ENCODE data around the gene MRNIP. TPM values are rescaled to one million over a fixed set of nuclear protein-coding genes. Genes with fewer than 3 reads are reported as not detected.

Gene MRNIP, protein sequence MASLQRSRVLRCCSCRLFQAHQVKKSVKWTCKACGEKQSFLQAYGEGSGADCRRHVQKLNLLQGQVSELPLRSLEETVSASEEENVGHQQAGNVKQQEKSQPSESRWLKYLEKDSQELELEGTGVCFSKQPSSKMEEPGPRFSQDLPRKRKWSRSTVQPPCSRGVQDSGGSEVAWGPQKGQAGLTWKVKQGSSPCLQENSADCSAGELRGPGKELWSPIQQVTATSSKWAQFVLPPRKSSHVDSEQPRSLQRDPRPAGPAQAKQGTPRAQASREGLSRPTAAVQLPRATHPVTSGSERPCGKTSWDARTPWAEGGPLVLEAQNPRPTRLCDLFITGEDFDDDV
- 12.2 TPM for polyA plus RNA-seq (2013, experiment 1 of 2; ENCODE audit: insufficient read length)
- polyA plus RNA-seq (2013, experiment 2 of 2; ENCODE audit: insufficient read length), result 11.9 TPM

DNA sequence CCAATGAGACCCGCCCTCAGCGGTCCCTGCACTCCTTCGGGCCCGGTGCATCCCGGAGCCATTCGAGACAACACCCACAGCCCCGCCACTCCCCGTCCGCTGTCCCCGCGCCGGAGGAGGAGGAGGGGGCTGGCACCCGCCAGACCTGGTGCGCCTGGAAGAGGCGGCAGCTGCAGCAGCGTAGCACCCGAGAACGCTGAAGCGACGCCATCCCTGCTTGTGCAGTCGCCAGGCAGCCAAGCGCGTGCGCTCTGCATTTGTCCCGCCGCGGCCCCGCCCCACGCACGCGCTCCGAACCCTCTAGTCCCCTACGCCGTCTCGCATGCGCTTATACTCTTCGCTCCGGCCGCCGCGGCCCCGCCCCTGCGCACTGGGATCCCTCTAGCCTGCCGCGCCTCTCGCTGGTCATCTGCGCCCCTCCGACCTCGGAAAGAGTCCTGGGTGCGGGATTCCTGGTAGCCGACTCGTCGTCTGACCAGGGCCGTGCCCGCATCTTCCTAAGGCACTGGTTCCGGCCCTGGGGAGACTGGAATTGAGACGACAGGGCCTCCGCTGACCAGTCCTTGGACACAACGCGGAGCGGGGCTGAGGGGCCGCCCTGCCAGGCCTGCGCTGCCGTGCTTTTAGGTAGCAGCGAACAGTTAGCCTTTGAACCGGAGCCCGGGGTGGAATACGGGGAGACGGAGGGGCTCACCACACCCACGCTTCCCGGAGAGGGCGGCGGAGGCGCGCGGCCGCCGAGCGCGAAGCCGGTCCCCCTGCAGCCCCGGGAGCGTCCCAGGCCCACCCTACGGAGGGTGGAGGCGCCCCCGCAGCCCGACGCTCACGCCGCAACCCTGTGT lies at the start of gene MRNIP:
Gene MRNIP (minus strand): TSS at position 232 of the 842 bp plus-strand sequence. CDS start 21 bp downstream, at position 211.
- peak; percentile 92 for DNase-seq

DNA sequence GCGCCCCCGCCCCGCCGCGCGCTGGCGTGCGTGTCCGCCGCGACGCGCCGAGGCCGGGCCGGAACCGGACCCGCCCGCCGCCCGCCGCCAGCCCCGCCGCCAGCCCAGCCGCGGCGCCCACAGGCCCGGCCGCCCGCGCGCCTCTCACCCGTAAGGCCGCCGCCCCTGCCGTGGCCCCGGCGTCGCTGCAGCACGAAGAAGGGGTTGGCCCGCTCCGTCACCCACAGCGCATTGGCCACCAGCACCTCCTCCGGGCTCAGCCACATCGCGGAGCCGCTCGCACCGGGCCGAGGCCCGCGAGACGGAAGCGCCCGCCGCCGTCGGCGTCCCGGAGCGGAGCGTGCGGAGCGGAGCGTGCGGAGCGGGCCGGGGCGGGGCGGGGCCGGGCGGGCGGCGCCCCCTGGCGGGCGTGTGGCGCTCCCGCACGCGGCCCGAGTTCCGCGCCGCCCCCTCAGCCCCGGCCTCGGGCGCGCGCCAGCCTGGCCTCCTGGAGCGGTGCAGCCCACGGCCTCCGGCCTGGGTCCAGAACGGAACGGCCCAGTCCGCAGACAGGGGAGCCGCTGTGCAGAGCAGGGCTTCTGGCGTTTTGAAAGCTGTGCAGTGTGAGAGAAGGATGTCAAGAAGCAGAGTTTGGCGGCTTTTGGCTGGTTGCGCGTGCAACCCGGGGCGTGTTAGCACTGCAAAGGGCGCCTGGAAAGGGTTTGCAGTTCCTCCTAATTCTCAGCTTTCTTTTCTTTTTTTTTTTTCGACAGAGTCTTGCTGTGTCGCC lies 49.1 kb upstream of the MRNIP start, which contains the start of gene TBC1D9B:
Gene TBC1D9B (minus strand): TSS at position 342 of the 769 bp plus-strand sequence. CDS start 76 bp downstream, at position 266.
- peak; percentile 77 for DNase-seq

DNA sequence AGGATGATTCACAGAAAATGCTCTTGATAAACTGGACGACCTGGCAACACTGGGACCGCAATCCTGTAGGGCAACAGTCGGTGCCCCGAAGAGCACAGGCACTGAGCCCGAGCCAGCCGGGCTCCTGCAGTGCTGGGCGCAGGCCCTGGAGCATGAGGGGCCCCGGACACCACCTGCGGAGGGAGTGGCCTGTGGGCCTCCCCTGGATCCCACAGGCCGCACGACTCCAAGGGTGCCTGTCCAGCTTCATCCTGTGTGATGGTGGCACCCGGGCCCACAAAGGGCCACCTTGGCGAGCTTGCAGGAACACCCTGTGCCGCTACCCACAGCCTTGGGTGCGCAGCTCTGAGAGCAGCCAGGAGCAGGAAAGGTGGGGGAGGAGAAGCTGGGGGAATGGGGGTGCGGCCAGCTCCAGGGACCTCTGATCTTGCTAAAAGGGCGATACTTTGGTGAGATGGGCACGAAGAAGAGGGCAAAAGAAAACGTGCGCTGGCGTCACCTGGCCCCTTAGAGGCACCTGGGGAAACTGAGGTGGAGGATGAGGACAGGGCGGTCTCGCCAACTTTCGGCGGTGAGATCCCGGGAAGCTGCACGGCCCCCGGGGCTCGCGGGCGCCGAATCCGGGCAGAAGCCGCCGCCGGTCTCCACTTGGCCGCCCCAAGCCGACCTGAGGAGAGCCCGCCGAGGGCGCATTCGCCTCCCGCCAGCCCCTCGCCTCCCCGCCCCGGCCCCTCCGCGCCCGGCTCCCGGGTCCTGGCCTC lies 48.4 kb upstream of the MRNIP start:
- DNase-seq, result peak; percentile 7

DNA sequence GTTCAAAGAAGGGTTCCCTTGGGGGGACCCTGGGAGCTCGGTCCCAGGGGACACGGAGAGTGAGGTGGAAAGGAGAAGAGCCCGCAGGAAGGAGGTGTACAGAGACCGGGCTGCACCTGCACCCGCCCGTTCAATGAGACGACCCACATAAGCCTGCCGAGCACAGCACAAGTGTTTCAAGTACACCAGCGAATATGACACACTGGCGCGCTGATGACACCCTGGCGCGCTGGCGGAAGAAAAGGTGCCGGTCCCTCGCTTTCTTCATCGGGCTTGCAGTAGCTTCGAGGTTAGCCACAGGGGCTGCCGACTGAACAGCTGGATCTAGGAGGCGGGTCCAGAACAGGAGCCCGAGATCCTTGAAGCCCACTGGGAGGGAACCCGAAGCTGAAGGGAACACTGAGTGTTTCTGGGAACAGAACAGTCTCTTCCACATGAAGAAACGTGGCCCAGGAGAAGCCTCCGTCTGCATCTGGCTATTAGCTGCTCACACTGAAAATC lies 47.7 kb upstream of the MRNIP start:
- no peak for DNase-seq

DNA sequence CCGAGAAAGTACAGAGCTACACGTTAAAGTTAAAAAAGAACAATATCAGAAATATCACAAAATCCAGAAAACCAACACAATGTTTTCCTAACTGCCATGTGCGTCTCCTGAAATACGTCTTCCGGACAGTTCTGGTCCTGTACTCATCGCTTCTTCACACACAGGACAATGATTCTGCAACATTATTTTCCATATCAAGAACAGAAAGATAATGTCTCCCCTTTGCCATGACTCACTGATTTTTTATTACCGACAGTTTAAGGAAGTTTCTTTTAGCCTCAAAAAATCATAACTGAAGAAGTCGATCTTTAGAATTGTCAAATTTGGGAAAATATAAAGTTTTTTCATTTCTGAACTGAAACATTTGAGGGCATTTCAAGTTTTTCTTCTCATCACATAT lies 46.5 kb upstream of the MRNIP start:
- DNase-seq, result no peak

DNA sequence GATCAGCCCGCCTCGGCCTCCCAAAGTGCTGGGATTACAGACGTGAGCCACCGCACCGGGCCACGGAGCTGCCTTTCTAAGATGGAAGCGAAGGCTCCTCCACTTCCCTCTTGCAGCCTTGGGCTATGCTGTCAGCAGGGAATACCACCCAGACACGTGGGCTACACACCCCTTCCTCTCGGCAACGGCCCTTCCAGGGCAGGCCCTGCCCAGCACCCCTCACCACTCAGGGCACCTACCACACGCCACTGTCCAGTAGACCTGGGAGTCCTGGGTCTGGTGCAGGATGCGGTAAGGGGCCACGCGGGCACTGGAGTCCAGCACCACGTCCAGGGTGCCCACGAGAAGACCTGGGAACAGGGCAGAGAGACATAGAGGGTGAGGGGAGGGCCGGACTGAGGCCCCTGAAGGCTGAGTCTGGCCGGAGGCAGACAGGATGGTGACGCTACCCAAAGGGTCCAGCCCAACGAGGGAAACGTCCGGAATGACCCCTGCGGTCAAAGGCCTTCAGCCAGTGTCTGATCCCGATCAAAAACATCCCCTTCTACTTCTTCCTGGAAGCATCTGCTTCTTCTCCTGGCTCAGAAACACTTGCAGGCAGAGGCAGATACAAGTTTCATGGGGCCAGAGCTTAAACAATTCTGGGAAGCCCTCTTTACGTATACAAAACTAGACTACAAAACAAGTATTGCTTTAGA lies 46.0 kb upstream of the MRNIP start:
- no peak for DNase-seq

DNA sequence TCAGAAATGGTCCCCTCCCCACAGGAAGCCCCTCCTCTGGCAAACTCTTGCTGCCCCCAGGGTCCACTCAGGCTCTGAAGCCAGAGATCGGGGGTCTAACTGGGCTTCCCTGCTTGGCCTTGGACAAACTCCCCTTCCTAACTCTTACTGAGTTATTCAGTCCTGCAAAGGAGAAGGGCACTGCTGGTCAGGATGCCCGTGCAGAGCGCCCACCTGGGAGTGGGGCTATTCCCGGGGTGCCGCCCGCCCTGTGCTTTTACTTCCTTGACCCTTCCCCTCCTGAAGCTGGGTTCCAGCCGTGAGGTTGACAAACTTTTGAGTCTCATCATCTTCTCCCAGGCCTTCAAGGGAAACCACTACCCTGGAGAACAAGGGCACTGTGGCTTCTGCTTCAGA lies 44.1 kb upstream of the MRNIP start:
- no peak for DNase-seq

DNA sequence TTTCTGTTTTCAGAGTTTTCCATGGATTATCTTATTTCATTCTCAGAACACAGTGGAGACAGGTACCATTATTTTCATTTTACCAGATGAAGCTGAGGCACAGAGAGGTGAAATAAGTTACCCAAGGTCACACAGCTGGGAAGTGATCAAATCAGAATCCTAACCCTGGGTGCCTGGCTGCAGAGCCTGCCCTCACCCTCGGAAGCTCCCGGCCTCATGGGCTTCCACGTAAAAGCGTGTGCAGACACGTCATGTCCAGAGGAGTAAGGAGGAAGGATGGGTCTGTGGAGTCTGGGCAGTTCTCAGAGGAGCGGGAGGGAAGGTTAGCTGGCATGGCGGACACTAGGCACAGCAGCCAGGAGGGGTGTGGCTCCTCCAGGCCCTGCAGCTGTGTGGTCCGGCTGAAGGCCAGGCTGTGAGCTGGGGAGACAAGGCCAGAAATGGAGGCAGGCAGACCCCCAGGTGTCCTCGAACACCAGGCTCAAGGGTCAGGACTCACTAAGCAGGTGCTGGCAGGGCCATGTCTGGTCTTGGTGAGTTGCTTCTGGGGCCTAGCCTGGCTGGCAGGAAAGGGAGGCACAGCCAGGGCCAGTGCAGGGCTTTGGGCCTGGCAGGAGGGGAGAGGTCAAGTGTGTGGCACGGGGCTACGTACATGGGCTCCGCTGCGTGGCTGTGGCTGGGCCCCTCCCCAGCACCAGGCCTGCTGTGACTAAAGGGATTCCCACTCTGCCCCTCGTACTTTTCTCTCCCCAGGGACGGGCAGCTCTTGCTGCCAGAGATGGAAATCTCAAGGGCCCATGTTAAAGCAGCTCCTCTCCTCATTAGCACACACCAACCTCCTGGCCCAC lies 43.5 kb upstream of the MRNIP start:
- DNase-seq, result no peak

DNA sequence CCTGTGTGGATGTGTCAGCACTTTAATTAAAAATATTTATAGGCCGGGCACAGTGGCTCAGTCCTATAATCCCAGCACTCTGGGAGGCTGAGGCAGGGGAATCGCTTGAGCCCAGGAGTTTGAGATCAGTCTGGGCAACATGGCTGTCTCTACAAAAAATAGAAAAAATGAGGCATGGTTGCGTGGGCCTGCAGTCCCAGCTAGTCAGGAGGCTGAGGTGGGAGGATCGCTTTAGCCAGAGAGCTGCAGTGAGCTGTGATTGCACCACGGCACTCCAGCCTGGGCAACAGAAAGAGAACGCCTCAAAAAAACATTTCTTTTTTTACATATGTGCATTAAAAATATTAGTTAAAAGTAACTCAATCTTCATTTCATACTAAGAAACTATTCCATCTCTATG lies 42.8 kb upstream of the MRNIP start:
- no peak for DNase-seq

DNA sequence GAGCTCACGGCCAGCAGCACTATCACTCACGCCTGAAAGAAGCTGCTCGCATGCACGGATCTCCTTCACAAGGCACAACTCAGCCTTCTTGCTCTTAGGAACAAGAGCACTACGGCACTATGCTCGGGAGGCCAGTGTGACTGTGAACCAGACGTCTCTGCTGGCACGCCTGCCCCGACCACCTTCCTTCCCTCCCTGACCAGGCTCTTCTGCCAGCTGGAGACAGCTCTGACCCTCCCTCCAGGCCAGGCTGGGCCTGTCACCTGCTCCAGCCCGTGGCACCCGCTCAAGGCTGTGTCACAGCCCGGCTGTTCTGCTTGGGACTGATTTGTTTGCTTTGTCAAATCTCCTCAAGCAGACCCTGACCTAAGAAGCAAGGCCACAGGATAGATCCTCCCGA lies 42.1 kb upstream of the MRNIP start:
- no peak for DNase-seq

DNA sequence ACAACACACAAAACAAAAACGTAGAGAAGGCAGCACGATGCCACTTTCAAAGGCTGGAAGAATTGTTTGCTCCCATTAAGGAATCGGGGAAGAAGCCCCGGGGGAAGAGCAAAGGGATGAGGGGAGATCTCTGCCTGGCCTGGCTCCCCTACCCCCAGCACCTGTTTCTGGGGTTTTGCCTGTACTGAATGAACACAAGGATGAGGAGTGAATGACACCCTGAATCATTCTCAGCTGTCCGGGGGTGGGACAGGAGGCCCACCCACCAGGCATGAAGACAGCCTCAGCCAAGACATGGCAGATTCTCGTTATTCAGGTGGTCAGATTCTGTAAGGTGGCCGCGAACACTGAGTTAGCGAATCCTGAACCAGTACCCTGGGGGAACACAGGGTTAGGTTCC lies 41.6 kb upstream of the MRNIP start:
- DNase-seq, result no peak

DNA sequence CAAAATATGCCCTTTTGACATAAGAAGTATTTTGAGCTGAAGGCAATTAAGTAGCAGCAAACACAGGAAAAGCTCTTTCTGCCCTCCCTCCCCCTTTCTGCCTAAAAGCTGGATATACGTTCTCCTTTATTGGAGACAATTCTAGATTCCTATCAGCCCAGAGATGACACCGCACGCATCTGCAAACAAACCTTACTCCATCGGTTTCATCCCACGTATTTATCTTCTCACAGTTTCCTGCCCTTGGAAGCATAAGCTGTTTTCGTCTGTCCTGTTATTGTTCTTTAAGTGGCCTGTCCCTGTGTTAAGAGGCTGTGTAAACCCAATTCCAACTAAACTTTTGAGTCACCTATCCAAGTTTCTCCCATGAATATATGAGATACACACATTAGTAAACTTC lies 37.2 kb upstream of the MRNIP start:
- DNase-seq, result no peak

DNA sequence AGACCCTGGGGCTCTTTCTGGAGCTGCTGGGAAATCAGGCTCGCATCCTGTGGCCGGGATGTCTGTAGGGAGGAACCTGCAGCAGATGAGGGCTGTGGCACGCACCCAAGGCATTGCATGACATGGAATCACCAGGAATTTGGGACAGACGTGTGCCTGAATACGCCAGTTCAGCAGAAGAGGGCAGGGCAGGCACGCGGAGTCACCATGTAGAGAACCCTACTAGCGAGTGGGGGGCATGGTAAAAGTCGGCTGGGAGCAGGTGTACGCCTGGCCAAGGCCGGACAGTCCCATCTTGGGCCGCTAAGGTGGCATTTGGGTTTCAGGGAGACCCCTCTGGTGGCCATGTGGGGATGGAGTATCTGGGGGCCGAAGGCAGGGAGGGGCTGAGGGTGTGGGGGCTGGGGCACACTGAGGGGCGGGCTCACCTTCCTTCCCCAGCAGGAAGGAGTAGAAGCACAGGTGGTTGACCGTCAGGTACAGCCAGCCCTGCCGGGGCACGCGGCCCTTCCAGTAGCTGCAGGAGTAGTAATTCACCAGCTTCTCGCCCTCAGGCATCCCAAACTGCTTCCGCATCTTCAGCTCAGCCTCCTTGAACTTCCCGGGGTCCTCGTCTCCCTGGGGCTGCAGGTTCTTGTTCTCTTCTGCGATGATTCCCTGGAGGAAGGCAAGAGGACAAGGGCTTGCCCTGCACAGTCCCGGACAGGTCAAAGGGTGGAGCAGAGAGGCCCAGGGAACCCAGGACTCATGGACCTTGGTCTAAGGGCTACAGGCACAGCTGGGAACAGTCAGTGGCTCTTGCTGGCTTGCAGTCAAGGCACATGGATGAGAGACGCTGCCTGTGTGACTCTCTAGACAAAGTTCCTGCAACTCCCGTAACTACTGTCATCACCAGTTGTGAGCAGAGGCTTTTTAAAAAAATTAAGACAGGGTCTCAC lies 35.6 kb upstream of the MRNIP start:
- no peak for DNase-seq

DNA sequence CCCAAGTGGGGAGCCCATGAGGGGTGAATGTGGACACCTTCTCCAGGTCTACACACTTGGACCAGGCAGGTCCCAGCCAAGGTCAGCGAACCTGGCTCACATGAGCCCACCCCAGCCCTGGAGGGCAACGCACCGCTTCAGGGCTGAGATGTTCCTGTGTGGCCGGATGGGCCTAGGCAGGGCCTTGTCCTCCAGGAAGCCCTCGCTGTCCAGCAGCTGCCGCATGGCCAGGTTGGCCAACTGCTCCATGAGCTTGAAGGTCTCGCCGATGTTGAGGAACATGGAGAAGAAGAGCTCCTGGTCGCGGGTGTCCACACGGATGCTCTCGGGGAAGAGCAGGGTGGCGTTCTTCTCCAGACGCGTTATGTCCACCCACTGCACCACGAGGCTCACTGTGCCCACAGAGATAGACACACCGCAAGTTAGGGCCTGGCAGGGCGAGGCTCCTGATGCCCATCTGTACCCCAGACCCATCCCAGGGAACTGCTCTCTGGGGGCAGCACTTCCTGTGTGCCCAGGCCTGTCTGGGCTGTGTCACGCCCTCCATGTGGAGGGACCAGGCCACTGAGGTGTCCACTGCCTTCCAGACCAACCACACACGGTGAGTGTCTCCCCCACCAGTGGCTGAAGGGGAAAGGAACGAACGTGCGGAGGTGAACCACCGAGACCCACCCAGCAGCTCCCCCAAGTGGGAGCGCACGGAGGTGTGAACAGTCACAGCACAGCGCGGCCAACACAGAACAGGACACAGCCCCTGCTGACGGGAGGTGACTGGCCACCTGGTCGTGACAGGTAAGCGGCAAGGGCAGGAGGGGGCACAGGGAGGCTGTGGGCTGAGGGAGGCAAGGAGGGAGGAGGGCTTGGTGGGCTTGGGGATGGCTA lies 34.7 kb upstream of the MRNIP start:
- DNase-seq, result no peak

DNA sequence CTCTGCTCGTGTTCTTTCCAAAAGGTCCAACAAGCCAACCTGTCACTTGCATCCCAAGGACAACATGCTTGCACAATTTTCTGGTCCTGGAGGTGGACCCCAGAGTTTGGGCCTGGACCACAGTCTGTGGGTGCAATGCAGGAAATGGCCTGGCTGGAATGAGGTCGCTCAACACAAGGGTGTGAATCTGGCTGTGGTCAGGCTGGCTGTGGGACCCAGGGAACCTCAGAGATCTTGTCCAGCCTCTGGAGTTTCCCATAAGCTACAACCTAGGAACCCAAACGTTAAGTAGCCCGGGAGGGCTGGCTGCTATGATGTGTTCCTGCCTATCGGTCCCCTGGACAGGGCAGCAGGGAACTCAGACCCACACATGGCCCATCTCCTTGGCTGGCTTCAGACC lies 33.6 kb upstream of the MRNIP start:
- no peak for DNase-seq

DNA sequence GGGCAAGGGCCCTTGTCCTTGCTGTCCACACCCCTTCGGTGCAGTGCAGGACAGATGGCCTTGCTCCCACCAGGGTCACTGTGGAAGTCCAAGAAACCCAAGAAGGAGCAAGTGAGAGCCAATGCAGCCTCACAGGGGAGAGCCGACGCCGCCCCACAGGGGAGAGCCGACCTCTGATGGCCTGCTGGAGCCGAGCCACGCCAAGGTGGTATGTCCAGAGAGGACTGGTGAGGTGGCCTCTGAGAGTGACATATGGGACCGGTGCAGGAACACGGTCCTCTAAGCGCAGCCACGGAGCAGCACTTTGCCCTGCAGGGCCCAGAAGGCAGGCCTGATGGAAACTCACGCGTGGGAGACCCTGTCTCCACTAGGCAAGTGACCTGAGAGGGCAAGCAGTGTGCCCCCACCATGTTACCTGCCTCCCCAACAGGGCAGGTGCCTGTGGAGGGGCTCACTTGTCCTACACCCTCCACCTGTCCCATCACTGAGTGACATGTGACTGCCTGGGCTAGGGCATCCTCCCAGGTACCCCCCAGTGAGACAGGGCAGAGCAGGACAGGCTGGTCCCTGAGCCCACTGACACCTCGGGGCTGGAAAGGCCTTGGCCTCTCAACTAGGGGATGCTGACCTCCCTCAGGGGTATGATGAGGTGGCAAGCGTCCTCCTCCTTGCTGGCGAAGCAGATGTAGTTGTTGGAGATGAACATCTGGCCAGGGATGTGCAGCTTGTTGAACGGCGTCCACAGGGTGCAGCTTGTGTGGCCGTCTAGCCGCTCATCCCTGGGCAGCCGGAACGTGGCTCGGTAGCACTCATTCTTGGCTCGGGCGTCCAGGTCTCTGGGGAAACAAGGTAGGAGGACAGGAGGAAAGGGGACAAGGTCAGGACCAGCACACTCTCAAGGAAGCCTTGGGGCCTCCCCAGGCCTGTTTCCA lies 32.4 kb upstream of the MRNIP start:
- DNase-seq, result no peak

DNA sequence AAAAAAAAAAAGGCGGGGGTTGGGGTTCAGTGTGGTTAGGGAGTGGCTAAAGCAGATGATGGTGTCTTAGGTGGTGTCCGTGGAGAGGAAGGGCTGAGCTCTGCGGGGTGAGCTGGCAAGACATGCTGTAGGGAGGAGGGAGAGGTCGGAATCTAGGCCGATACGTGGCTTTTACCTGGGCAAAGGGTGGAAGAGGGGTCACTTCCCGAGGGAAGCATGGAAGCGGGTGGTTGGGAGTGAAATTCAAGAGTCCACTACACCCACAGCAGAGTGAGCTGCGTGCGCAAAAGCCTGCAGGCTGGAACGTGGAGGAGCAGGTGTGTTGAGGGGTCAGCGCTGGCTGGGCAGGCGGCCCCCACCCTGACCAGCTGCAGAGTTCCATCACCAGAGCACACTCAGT lies 31.3 kb upstream of the MRNIP start:
- DNase-seq, result no peak
